ENCODE measurements around the gene CCDC150. TPM values are rescaled to one million over a fixed set of nuclear protein-coding genes. Genes with fewer than 3 reads are reported as not detected.

CCDC150 gene
- total RNA-seq = 10 to 100 TPM; 20.9 to 22.2 TPM

DNA sequence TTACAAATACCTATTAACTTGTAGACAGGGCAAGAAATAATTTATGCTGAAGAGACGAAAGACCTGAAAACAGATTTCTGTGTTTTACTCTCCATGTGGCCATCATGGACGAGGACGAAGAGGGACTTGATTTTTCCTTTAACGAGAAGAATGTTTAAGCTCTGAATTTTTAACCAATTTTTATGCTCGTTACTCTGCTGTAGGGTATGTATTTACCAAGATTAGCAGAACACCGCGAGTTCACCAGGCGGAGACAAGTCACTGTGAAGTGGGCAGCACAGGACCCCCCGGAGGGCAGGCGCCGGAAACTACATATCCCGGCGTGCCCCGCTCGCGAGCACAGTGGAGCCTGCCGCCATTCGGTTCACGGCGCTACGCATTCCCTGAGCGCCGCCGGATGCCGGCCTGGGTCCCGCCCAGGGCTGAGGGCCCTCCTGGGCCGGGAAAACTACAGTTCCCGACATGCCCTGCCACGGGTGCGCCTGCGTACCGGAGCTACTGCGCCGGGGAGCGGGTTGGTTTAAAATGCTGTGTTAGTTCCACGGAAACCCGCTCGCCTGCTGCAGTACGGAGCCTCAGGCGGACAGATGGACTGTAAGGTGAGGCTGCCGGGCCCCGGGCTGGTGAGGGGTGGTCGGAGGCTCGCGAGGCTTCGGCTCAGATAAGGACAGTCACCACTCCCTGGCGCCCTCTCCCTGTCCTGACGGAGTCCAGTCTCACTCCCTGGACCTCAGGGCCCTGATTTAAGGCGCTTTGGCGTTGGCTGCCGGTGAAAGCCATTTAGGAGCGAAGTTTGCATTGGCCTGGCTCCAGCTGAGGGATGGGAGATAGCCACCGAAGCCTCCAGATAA, at the start of gene CCDC150:
Gene CCDC150 (plus strand): TSS at position 536 of the 851 bp plus-strand sequence. CDS start 52 bp downstream, at position 588.
- H3K9me3 Mint-ChIP-seq = peaks cover 0 to 3% of the 10 kb centered on the region in 2 donors
- H3K4me3 Mint-ChIP-seq = peak within 1 kb of the TSS; percentile 83 to 86
- no peaks in the 10 kb centered on the region for H3K27me3 Mint-ChIP-seq (ENCODE audit: low read depth)
- H3K36me3 Mint-ChIP-seq (ENCODE audit: insufficient read depth in 2 of 2) = no peaks in the 10 kb centered on the region
- DNase-seq (peak; percentile 96), ATAC-seq (replicated peaks in 1 of 2) (peak; percentile 100)
- H3K4me1 Mint-ChIP-seq (ENCODE audit: low read depth) = peaks cover 20% of the 10 kb centered on the region
- peak within 1 kb of the TSS; percentile 75 for H3K27ac Mint-ChIP-seq

DNA sequence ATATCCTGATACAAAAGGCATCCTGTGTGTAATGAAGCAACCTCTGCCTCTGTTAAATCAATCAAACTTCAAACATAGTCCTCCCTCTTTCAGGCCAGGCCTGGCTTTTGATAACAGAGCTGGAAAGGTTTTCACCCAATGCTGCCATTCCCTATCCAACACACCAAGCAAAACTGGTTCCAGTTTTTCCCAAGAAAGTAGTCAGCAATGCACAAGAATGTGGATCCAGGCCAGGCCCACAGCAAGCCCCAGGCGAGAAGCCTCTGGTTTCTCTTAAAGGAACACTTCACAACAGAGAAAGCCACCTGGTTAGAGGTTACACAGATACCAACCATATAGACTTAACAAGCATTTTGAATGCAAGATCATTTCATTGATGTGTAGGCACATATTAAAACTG, 49.2 kb upstream of the CCDC150 start:
- Mint-ChIP-seq H3K4me3 (no peak overlapping the region), H3K27me3 (ENCODE audit: low read depth) (peaks cover 80% of the 10 kb centered on the region), H3K27ac (no peak overlapping the region), H3K36me3 (ENCODE audit: insufficient read depth in 2 of 2) (no peaks in the 10 kb centered on the region), H3K9me3 (peaks cover 0 to 2% of the 10 kb centered on the region in 2 donors), H3K4me1 (ENCODE audit: low read depth) (peaks cover 14% of the 10 kb centered on the region)
- DNase-seq (no peak), ATAC-seq (replicated peaks in 1 of 2) (no peak)

DNA sequence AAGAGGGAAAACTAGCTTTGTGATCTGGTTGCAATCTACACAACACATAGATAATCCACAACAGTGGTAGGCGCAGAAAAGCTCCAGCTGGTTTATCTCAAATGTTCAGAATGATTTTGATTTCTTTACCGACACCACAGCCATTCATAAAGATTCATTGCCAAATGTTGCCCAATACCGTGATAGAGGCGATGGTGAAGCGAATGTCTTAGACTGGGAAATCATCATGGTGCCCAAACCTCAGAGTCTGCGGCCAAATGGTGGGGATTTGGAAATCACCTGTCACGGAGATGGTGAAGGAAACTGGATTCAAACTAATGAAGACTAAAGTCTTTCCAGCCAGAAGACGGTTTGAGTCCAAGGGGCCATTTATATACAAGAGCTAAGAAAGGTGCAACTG, 48.5 kb upstream of the CCDC150 start:
- no peaks in the 10 kb centered on the region for H3K36me3 Mint-ChIP-seq (ENCODE audit: insufficient read depth in 2 of 2)
- H3K27ac Mint-ChIP-seq = no peak overlapping the region
- H3K27me3 Mint-ChIP-seq (ENCODE audit: low read depth) = peaks cover 85% of the 10 kb centered on the region
- ATAC-seq (replicated peaks in 1 of 2) = no peak
- no peaks in the 10 kb centered on the region for H3K9me3 Mint-ChIP-seq
- DNase-seq = no peak
- H3K4me1 Mint-ChIP-seq (ENCODE audit: low read depth) = peaks cover 14% of the 10 kb centered on the region
- no peak overlapping the region for H3K4me3 Mint-ChIP-seq

DNA sequence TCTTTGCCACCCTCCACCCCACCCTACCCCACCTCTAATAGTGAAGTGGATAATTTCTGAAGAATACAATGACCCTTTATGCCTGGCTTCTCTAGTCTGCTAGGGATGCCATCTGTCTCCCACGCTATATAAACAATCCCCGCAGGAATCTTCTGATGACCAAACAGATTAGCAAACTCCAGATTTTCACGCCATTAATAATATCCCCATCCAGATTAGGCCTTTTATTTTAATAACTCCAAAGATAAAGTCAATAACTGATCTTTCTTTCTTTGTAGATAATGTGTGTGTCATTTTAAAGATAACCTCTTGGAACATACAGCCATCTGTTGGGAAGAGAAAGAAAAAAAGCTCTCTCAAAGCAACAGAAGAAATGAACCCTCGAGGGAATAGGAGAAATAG, 47.9 kb upstream of the CCDC150 start:
- Mint-ChIP-seq H3K4me1 (ENCODE audit: low read depth) (peaks cover 12% of the 10 kb centered on the region), H3K9me3 (no peaks in the 10 kb centered on the region), H3K4me3 (peak overlapping the region; percentile 75 to 77), H3K36me3 (ENCODE audit: insufficient read depth in 2 of 2) (no peaks in the 10 kb centered on the region), H3K27ac (no peak overlapping the region), H3K27me3 (ENCODE audit: low read depth) (peaks cover 84% of the 10 kb centered on the region)
- ATAC-seq (replicated peaks in 1 of 2) (no peak), DNase-seq (no peak)

DNA sequence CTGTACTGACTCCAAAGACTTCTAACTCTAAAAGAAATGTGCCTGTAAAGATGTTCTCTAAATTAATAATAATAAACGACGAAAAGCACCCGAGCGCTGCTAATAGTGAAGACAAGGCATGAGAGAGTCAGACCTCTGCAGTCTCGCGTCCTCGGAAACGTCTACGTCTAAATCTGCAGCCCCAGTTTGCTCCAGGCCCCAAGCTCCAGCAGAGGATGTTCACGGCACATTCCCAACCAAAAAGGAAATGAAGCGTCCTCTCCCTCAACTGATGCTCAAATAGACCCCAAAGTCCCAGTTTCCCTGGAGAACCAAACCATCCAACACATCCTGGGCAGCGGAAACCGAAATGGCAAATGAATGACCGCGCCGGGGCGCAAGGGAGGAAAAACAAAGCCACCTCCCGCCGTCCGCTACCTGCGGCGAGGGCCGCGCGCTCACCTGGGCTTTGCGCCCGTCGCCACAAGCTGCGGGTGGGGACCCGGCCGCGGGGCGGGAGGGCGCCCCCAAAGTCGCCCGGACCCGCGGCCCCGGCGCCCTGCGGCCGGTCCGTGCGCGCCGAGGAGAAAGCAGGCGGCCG, 47.1 kb upstream of the CCDC150 start:
- H3K4me1 Mint-ChIP-seq (ENCODE audit: low read depth) = peaks cover 8% of the 10 kb centered on the region
- peak; percentile 4 to 8 for DNase-seq
- H3K27ac Mint-ChIP-seq = no peak overlapping the region
- peak; percentile 28 to 30 for ATAC-seq (replicated peaks in 1 of 2)
- peak overlapping the region; percentile 75 to 77 for H3K4me3 Mint-ChIP-seq
- no peaks in the 10 kb centered on the region for H3K9me3 Mint-ChIP-seq
- no peaks in the 10 kb centered on the region for H3K36me3 Mint-ChIP-seq (ENCODE audit: insufficient read depth in 2 of 2)
- H3K27me3 Mint-ChIP-seq (ENCODE audit: low read depth) = peaks cover 82% of the 10 kb centered on the region

DNA sequence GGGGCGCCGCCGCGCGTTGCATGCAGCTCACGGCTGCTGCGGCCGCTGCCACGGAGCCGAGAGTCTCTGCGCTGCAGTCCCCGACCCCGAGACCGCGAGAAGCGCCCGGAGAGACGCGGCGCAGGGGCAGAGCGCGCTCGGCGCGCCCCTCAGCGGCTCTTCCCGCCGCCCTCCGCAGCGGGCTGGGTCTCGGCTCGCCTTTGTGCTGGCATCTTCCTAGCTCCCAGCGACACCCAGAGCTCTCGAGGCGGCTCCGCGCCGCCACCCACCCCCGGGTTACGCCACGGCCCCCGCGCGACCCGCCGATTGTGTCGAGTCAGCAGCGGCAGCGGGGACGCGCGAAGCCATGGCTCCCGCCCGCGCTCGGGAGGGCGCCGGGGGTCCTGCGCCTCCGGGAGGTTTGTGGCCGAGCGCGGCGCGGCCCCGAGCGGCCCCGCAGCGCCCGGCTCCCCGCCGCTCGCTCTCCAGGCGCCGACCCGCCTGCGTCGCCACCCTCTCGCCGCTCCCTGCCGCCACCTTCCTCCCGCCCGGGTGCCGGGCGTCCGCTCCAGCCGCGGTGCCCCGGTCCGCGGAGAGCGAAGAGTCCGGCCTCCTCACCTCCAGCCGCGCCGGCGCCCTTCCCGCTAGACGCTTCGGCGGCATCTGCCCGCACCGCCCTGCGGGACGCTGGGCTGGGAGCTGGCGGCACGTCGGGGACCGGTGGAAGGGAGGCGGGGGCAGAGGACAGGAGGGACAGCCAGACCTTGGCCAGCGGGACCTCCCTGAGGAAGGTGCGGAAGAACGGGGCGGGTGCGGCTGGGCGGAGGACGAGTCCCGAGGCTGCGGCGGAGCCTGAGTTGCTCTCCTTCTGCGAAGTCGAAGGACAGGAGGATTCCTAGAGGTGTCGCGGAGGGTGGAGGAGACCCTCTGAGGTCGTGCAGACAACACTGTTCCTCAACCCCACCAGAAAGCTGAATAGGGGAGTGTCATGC, 46.3 kb upstream of the CCDC150 start, which contains the start of gene HECW2:
Gene HECW2 (minus strand): TSS at position 644 of the 971 bp plus-strand sequence.
- ATAC-seq (replicated peaks in 1 of 2) (peak; percentile 78 to 82), DNase-seq (peak; percentile 32 to 37)
- Mint-ChIP-seq H3K36me3 (ENCODE audit: insufficient read depth in 2 of 2) (no peaks in the 10 kb centered on the region), H3K4me1 (ENCODE audit: low read depth) (peaks cover 8% of the 10 kb centered on the region), H3K9me3 (no peaks in the 10 kb centered on the region), H3K4me3 (peak within 1 kb of the TSS; percentile 75 to 77), H3K27ac (no peak within 1 kb of the TSS), H3K27me3 (ENCODE audit: low read depth) (peaks cover 76% of the 10 kb centered on the region)

DNA sequence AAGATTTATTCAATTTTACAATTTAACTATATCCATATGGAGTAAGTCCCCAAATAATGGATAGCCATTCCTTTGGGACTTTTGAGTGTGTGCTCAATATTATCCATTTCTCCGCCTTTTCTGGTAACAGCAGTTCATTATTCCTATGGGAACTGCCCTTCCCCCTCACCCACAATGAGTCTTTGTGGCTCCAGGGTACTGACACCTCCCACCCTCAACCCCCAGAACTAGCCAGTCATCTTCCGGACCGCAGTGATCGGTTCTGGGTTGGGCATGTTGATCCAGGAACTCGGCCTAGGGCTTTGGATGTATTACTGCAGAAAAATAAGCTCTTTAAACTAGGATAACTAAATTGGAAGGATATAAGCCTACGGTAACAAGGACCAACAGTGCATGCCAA, 45.4 kb upstream of the CCDC150 start:
- H3K9me3 Mint-ChIP-seq = no peaks in the 10 kb centered on the region
- DNase-seq = no peak
- peaks cover 69% of the 10 kb centered on the region for H3K27me3 Mint-ChIP-seq (ENCODE audit: low read depth)
- H3K36me3 Mint-ChIP-seq (ENCODE audit: insufficient read depth in 2 of 2) = no peaks in the 10 kb centered on the region
- ATAC-seq (replicated peaks in 1 of 2) = no peak
- peaks cover 8% of the 10 kb centered on the region for H3K4me1 Mint-ChIP-seq (ENCODE audit: low read depth)
- no peak overlapping the region for H3K27ac Mint-ChIP-seq
- H3K4me3 Mint-ChIP-seq = peak overlapping the region in 1 of 2 donors; percentile 20

DNA sequence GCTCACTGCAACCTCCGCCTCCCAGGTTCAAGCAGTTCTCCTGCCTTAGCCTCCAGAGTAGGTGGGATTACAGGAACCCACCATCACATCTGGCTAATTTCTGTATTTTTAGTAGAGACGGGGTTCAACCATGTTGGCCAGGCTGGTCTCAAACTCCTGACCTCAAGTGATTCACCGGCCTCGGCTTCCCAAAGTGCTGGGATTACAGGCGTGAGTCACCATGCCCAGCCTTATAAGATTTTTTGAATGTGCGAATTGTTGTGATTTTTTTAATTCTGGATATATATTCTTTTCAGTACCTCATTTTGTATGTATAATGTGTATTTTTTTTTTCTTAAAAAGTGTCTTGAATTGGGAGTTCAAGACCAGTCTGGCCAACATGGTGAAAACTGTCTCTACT, 42.0 kb upstream of the CCDC150 start:
- Mint-ChIP-seq H3K36me3 (ENCODE audit: insufficient read depth in 2 of 2) (no peaks in the 10 kb centered on the region), H3K27ac (no peak overlapping the region), H3K27me3 (ENCODE audit: low read depth) (peaks cover 42% of the 10 kb centered on the region), H3K9me3 (no peaks in the 10 kb centered on the region), H3K4me1 (ENCODE audit: low read depth) (peaks cover 4% of the 10 kb centered on the region), H3K4me3 (no peak overlapping the region)
- DNase-seq = no peak
- no peak for ATAC-seq (replicated peaks in 1 of 2)

DNA sequence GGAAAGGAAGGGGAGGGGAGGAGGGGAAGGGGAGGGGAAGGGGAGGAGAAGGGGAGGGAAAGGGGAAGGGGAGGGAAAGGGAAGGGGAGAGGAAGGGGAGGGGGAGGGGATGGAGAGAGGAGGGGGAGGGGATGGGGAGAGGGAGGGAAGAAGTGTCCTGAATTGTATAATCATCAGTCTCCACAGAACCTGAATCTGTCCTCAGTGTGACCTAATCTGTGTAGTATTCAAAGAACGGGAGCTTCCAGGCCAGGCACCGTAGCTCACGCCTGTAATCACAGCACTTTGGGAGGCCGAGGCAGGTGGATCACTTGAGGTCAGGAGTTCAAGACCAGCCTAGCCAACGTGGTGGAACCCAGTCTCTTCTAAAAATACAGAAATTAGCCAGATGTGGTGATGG, 41.1 kb upstream of the CCDC150 start:
- Mint-ChIP-seq H3K4me3 (no peak overlapping the region), H3K27me3 (ENCODE audit: low read depth) (peaks cover 41% of the 10 kb centered on the region), H3K4me1 (ENCODE audit: low read depth) (peaks cover 4% of the 10 kb centered on the region), H3K27ac (no peak overlapping the region), H3K36me3 (ENCODE audit: insufficient read depth in 2 of 2) (no peaks in the 10 kb centered on the region), H3K9me3 (no peaks in the 10 kb centered on the region)
- ATAC-seq (replicated peaks in 1 of 2) (no peak), DNase-seq (no peak)

DNA sequence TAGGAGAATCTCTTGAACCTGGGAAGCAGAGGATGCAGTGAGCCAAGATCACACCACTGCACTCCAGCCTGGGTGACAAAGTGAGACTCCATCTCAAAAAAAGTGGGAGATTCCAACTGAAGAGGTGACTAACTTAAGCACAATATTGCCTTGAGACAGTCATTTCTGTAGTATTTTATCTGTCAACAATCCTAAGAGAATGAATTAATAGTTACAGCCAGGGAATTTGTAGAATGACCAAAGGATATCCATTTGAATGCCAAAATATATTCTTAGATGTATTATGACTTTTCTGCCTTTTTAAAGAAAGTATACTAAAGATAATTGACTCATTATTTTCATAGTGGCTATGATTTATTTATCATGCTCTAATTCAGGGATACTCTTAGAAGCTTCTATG, 40.7 kb upstream of the CCDC150 start:
- Mint-ChIP-seq H3K4me3 (no peak overlapping the region), H3K36me3 (ENCODE audit: insufficient read depth in 2 of 2) (no peaks in the 10 kb centered on the region), H3K9me3 (no peaks in the 10 kb centered on the region), H3K4me1 (ENCODE audit: low read depth) (no peaks in the 10 kb centered on the region), H3K27ac (no peak overlapping the region), H3K27me3 (ENCODE audit: low read depth) (peaks cover 37% of the 10 kb centered on the region)
- DNase-seq (no peak), ATAC-seq (replicated peaks in 1 of 2) (no peak)

DNA sequence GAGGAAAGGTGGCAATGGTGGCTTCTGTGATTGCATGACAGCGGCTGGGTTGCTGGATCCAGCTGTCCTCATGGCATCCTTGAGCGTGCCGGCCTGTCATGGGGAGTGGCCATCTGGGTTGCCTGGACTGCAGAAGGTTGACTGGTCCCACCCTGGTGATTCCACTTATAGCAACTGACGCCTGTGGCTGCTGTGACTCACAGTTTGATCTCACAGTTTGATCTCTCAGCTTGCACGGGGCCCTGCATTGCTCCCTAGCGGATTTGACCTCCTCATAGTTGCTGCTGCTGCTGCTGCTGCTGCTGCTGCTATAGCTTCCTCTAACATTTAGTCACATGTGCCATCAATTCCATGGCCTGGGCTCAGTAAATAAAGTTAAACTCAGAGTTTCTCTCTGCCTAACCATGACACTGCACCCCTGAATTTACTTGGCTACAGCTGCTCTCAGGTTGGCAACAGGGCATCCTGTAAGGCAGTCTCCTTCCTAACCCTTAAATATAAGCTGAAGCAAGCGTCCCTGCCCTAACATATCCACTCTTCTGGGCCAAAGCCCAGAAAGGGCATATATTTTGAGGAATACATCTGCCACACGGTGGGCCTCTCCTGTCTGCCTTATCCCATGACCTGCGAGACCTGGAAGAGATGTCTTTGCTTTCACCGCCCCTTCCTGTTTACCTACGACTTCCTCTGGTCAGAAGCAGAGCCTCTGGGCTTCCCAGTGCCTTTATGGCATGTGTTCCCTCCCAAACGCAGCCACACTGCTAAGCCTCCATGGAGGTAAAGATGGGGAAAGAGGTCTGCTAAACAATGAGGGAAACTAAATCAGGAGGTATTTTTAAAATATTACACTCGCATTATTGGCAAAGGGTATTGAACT, 37.8 kb upstream of the CCDC150 start:
- ATAC-seq (replicated peaks in 1 of 2) (no peak), DNase-seq (no peak)
- Mint-ChIP-seq H3K9me3 (no peaks in the 10 kb centered on the region), H3K4me3 (no peak overlapping the region), H3K36me3 (ENCODE audit: insufficient read depth in 2 of 2) (no peaks in the 10 kb centered on the region), H3K27me3 (ENCODE audit: low read depth) (peaks cover 9% of the 10 kb centered on the region), H3K27ac (no peak overlapping the region), H3K4me1 (ENCODE audit: low read depth) (no peaks in the 10 kb centered on the region)

DNA sequence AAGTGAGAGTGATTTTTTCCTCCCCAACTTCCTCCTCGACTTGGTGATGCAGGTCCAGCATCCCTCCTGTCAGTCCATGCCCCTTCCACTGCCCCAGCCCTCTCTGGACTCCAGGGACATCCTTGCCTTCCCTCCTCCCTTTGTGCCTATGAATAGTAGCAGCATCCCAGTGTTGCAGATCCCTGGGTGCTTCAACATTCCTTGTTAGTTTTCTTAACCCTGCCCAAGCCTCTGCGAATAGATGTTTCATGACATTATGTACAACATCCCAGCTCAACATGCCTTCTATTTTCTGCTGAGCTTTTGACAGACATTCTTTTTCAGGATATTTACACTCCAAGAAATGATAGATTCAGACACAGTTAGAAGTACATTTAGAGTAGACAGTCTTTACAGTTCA, 35.3 kb upstream of the CCDC150 start:
- Mint-ChIP-seq H3K27me3 (ENCODE audit: low read depth) (peaks cover 6% of the 10 kb centered on the region), H3K4me3 (no peak overlapping the region), H3K36me3 (ENCODE audit: insufficient read depth in 2 of 2) (no peaks in the 10 kb centered on the region), H3K9me3 (peaks cover 0 to 2% of the 10 kb centered on the region in 2 donors), H3K4me1 (ENCODE audit: low read depth) (no peaks in the 10 kb centered on the region), H3K27ac (no peak overlapping the region)
- ATAC-seq (replicated peaks in 1 of 2) (no peak), DNase-seq (no peak)
